GM12872 (cell line): ENCODE results near the gene TBKBP1.

Experiments
- CTCF ChIP-seq: IDR thresholded peaks from 3 replicates; pipeline ENCODE4 v1.5.1; 2011; ENCODE audit warnings: low read depth, mild to moderate bottlenecking, low read length, moderate library complexity; ENCODE audit not compliant: insufficient read depth

The TBKBP1 gene

GRCh38 chr17:47687748-47688147 is 6.2 kb upstream of the TBKBP1 start:
- no peak for TF ChIP-seq CTCF

GRCh38 chr17:47690121-47690520 is 3.8 kb upstream of the TBKBP1 start:
- TF ChIP-seq CTCF, result no peak

- no peak for TF ChIP-seq CTCF
Measured at GRCh38 chr17:47692137-47692894, 1.6 kb upstream of the TBKBP1 start.

GRCh38 chr17:47692895-47693730 is 848 bp upstream of the TBKBP1 start:
- TF ChIP-seq CTCF, result no peak

- TF ChIP-seq CTCF, result no peak
Measured at GRCh38 chr17:47694581-47695428, 844 bp downstream of the TBKBP1 start.

- TF ChIP-seq CTCF, result no peak
Measured at GRCh38 chr17:47695429-47696376, 1.7 kb downstream of the TBKBP1 start.
